Subcutaneous adipose tissue (tissue), 4 donors: ENCODE results near the gene GRM8. TPM values are rescaled to one million over a fixed set of nuclear protein-coding genes. Genes with fewer than 3 reads are reported as not detected.

Experiments
- CTCF ChIP-seq: fragments of 450-650 bp; IDR thresholded peaks from one replicate; pipeline ENCODE4 v1.5.1; 2016; ENCODE audit warnings: low read depth, mild to moderate bottlenecking, control low read depth, antibody characterized with exemption, moderate library complexity
- total RNA-seq, 4 donors: library from RNA; depleted of rRNA; stranded (reverse); fragments of >200 nt; gene quantifications; one replicate each; pipeline ENCODE4 v1.1.0, GENCODE V29; 2016

The GRM8 gene
- total RNA-seq, 4 donors from 2014 or later = not detected

DNA sequence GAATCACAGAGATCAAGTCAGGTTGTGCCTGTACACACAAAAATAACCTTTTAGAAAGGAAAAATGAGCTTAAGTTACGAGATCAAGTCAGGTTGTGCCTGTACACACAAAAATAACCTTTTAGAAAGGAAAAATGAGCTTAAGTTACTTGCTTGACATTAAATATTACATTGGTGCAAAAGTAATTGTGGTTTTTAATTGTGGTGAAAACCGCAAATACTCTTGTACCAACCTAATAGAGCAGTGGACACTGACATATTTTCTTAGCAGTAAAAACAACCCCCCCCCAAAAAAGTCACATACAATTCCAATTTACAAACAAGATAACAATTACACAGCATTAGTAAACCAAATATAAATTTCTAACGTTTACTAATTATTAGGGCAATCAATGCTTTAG, 595.6 kb downstream of the GRM8 start:
- no peak for TF ChIP-seq CTCF

DNA sequence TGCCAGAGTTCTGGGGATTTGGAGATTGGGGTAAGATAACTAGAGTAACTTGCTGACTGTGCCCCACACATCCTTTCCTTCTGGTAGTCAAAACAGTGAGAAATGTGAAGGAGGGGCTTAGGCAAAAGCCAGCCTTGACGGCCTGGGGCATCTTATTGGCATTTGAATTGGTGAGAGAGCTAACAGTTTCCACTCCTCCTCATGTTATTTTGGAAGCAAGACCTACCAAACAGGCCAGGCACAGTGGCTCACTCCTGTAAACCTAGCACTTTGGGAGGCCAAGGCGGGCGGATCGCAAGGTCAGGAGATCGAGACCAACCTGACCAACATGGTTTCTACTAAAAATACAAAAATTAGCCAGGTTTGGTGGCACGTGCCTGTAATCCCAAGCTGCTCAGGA, 596.6 kb downstream of the GRM8 start:
- TF ChIP-seq CTCF = no peak

- TF ChIP-seq CTCF = no peak
Observed at GRCh38 chr7:126637538-126637937, 615.2 kb downstream of the GRM8 start.

DNA sequence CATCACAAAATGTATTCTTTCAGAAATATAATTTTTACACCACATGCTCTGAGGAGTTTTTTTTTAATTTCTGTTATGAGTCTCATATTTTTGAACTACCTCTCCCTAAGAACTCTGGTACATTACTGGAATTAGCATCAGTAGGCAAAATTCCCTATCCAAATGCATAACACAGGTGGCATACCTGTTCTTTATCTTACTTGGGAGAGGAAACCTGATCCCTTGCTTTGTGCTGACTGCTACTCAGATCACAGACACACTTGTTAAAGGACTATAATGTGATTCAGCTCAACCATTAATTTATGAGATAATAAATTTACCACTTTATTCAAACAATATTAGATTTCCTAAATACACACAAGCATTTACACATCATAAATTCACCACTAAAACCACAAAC, 617.2 kb downstream of the GRM8 start:
- TF ChIP-seq CTCF = no peak

- TF ChIP-seq CTCF = no peak
Observed at GRCh38 chr7:126608339-126608776, 644.4 kb downstream of the GRM8 start.

GRCh38 chr7:126606331-126606730, 646.4 kb downstream of the GRM8 start:
- no peak for TF ChIP-seq CTCF

- TF ChIP-seq CTCF = no peak
Observed at GRCh38 chr7:126605553-126605952, 647.2 kb downstream of the GRM8 start.
